ENCODE measurements around the gene OR10J5. TPM values are rescaled to one million over a fixed set of nuclear protein-coding genes. Genes with fewer than 3 reads are reported as not detected.

Gene OR10J5
- total and polyA plus RNA-seq, 8 donors = not detected

DNA sequence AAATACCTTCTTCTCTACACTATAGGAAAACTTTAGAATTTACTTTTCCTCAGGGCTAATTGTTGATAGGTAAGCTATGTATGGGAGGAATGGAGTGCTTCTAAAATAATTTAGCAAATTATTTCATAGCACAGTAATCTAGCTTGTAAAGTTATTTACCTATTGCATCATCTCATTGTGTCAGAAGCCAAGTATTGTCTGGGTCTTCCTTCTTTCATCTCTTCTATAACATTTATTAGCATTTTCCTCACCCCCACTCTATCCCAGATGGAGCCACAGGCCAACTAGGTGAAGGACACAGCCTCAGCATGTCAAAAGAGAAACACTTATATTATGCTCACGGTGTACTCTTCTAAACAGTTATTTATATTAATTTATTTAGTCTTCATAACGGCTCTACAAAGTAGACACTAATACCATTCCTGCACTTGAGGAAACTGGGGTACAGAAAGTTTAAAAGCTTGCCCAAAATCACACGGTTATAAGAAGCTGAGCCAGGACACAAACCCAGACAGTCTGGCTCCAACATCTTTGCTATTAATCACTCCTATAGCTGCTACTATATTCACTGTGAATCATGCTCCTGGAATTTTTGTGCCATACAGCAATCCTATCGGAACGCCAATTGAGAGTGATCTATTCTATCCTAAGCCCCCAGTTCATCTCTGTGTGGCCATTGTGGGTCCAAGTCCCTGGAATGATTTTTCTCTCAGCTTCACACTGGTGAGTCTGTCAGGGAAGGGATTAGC, 43.1 kb downstream of the OR10J5 start:
- TF ChIP-seq, protein P1, sequence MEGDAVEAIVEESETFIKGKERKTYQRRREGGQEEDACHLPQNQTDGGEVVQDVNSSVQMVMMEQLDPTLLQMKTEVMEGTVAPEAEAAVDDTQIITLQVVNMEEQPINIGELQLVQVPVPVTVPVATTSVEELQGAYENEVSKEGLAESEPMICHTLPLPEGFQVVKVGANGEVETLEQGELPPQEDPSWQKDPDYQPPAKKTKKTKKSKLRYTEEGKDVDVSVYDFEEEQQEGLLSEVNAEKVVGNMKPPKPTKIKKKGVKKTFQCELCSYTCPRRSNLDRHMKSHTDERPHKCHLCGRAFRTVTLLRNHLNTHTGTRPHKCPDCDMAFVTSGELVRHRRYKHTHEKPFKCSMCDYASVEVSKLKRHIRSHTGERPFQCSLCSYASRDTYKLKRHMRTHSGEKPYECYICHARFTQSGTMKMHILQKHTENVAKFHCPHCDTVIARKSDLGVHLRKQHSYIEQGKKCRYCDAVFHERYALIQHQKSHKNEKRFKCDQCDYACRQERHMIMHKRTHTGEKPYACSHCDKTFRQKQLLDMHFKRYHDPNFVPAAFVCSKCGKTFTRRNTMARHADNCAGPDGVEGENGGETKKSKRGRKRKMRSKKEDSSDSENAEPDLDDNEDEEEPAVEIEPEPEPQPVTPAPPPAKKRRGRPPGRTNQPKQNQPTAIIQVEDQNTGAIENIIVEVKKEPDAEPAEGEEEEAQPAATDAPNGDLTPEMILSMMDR (IDR thresholded peaks at IDR 0.05) = no peak
- Histone ChIP-seq H3K36me3 (no peaks in the 10 kb centered on the region), H3K27ac (no peak overlapping the region), H3K9me3 (peaks cover 0 to 6% of the 10 kb centered on the region in 2 donors), H3K4me1 (no peaks in the 10 kb centered on the region), H3K27me3 (no peaks in the 10 kb centered on the region), H3K4me3 (no peak overlapping the region)
- ATAC-seq = no peak
- no peak for DNase-seq
- intact Hi-C loops (cut with DNase I) = no loop called here

Other genes with a start within 250 kb of the OR10J5 start
- gene FCER1A, start 233.7 kb downstream of the OR10J5 start, total RNA-seq = under 1 TPM; 0.32 to 0.89 TPM
- gene FCER1A, start 233.7 kb downstream of the OR10J5 start, polyA plus RNA-seq (ENCODE audit: insufficient read length in 6 of 6) = 1 to 10 TPM in 2 of 6 donors, under 1 TPM in 4; 0.52 to 1.9 (median 0.90) TPM
- gene OR10J4, start 103.8 kb downstream of the OR10J5 start, total RNA-seq = not detected
- gene OR10J4, start 103.8 kb downstream of the OR10J5 start, polyA plus RNA-seq (ENCODE audit: insufficient read length in 6 of 6) = not detected
- gene OR10J1, start 96.3 kb downstream of the OR10J5 start, total RNA-seq = not detected
- gene OR10J1, start 96.3 kb downstream of the OR10J5 start, polyA plus RNA-seq (ENCODE audit: insufficient read length in 6 of 6) = under 1 TPM in 4 of 6 donors, not detected in 2; 0.06 to 0.10 (median 0.07) TPM
- not detected for gene APCS, start 51.8 kb upstream of the OR10J5 start, total RNA-seq
- not detected for gene APCS, start 51.8 kb upstream of the OR10J5 start, polyA plus RNA-seq (ENCODE audit: insufficient read length in 6 of 6)
- gene CRP, start 178.6 kb upstream of the OR10J5 start, total RNA-seq = not detected
- gene CRP, start 178.6 kb upstream of the OR10J5 start, polyA plus RNA-seq (ENCODE audit: insufficient read length in 6 of 6) = not detected
- gene DUSP23, start 245.0 kb upstream of the OR10J5 start, total RNA-seq = 10 to 100 TPM; 49.5 to 56.4 TPM
- gene DUSP23, start 245.0 kb upstream of the OR10J5 start, polyA plus RNA-seq (ENCODE audit: insufficient read length in 6 of 6) = 10 to 100 TPM; 10.1 to 16.4 (median 12.8) TPM

Measured in left lung (tissue), 10 donors.